ENCODE data around the gene PFDN5. TPM values are rescaled to one million over a fixed set of nuclear protein-coding genes. Genes with fewer than 3 reads are reported as not detected.
A peak's percentile ranks its signal among the peaks of the same experiment; 100 is the strongest.

Gene PFDN5
- total RNA-seq, 4 donors from 2014 or later = 522 to 562 (median 543) TPM

GRCh38 chr12:53343449-53343848, 48.1 kb downstream of the PFDN5 start:
- WGBS, 2 donors = 64% methylated on average over 3 of the region's 3 CpGs
- no peak for TF ChIP-seq CTCF (IDR thresholded peaks at IDR 0.05)
- TF ChIP-seq POLR2A (IDR thresholded peaks at IDR 0.05) = no peak
- H3K4me3 ChIP-seq (ENCODE audit: low read depth, poor library complexity, severe bottlenecking) = no peak overlapping the region
- intact Hi-C loops (cut with DNase I; ENCODE audit: low total_unique reads) = no loop called here
- DNase-seq (ENCODE audit: low spot score in 2 of 2) = no peak

- no peak overlapping the region for H3K4me3 ChIP-seq (ENCODE audit: low read depth, poor library complexity, severe bottlenecking)
- intact Hi-C loops (cut with DNase I; ENCODE audit: low total_unique reads) = no loop called here
- WGBS, 2 donors = 92 to 93% methylated on average over 4 of the region's 4 CpGs
- TF ChIP-seq POLR2A (IDR thresholded peaks at IDR 0.05) = no peak
- no peak for TF ChIP-seq CTCF (IDR thresholded peaks at IDR 0.05)
- no peak for DNase-seq (ENCODE audit: low spot score in 2 of 2)
These were observed 48.6 kb downstream of the PFDN5 start for GRCh38 chr12:53343969-53344368.

- no peak for DNase-seq (ENCODE audit: low spot score in 2 of 2)
- no peak for TF ChIP-seq CTCF (IDR thresholded peaks at IDR 0.05)
- no peak for TF ChIP-seq POLR2A (IDR thresholded peaks at IDR 0.05)
- 5 to 7% methylated on average over 6 to 11 of the region's 19 CpGs for WGBS, 2 donors
- intact Hi-C loops (cut with DNase I; ENCODE audit: low total_unique reads) = no loop called here
- no peak overlapping the region for H3K4me3 ChIP-seq (ENCODE audit: low read depth, poor library complexity, severe bottlenecking)
These were observed 49.1 kb downstream of the PFDN5 start for GRCh38 chr12:53344487-53344823.

DNA sequence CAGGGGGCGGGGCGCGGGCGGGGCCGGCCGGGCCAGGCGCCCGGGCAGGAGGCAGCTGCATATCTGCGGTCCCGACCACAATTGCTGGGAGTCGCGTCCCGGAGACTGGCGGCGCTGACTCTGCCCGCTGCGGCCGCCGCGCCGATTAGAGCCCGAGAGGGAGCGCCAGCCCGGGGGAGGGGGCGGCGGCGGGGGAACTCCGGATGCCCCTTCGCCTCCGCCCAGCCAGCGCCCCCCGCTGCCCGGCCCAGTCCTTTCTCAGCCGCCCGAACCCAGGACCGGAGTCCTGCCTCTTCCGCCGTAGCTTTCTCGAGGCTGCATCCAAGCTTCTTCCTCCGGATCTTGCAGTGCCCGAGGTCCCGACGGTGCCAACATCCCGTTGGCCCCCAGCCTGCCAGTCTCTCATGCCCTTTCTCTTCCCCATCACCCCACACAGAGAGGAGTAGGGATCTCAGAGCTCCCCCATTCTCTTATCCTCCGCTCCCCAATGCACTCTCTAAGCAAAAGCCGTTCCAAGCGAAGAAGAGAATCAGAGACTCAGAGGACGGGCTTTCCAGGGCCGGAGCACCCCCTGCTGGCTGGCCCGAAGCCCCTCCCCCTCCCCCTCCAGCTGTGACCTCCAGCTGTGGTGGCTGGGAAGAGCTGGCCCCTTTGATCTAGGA, 49.6 kb downstream of the PFDN5 start:
- no peak for TF ChIP-seq CTCF (IDR thresholded peaks at IDR 0.05)
- no peak for TF ChIP-seq POLR2A (IDR thresholded peaks at IDR 0.05)
- H3K4me3 ChIP-seq (ENCODE audit: low read depth, poor library complexity, severe bottlenecking) = peak overlapping the region; percentile 46
- peak; percentile 52 to 95 for DNase-seq (ENCODE audit: low spot score in 2 of 2)
- WGBS, 2 donors = 0 to 1% methylated on average over 12 to 32 of the region's 50 CpGs
- intact Hi-C loops (cut with DNase I; ENCODE audit: low total_unique reads) = no loop called here

DNA sequence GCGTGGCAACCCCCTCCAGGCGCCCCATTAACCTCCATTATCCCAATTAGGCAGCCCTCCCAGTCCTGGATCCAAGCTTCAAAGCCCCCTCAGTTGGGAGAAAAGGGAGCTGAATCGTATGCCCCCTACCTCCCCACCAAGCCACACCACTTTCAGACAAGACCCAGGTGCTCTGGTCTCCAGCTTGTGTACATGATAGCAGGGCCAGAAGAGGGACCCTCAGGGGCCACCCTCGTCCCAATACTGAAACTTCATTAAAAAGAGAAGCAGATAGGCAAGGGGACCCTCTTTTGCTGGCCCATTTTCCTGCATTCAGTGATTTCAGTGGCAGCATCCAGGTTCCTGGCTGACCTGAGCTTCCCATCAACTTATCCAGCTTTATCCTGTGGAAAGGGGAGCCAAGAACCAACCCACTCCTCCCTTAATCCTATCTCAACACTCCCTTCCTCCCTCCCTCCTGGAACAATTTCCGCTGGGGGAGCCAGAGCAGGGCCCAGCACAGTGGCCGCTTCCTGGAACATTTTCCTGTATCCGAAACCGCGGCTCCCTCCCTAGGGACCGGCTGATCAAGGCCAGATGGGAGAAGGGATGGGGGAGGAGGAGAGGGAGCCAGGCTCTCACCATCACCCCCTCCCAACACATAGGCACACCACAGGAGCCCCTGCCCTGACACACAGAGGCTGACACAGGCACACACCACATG, 50.3 kb downstream of the PFDN5 start:
- peak in 1 of 2 donors; percentile 89 for DNase-seq (ENCODE audit: low spot score in 2 of 2)
- TF ChIP-seq CTCF (IDR thresholded peaks at IDR 0.05) (no peak), POLR2A (IDR thresholded peaks at IDR 0.05) (no peak)
- intact Hi-C loops (cut with DNase I; ENCODE audit: low total_unique reads) = no loop called here
- no peak overlapping the region for H3K4me3 ChIP-seq (ENCODE audit: low read depth, poor library complexity, severe bottlenecking)
- WGBS, 2 donors = 39 to 53% methylated on average over 8 to 10 of the region's 10 CpGs
